HepG2 (cell line): ENCODE results near the gene RETREG2. TPM values are rescaled to one million over a fixed set of nuclear protein-coding genes. Genes with fewer than 3 reads are reported as not detected.

Experiments used
- ADNP ChIP-seq: sonication (generic); formaldehyde crosslinking; IDR thresholded peaks from 2 replicates; pipeline ENCODE4 v1.4.0; 2020; ENCODE audit warnings: missing genetic modification reagents
- CBX2 ChIP-seq, 2 experiments: fragments of 200-600 bp in 1 of 2; sonication (generic); formaldehyde crosslinking in 1 of 2; IDR thresholded peaks; 2 replicates each; pipeline versions ENCODE4 v1.7.0 to v1.8.1; 2018 to 2022; ENCODE audit warnings: low read depth in 2 of 2, low read length in 1 of 2, mild to moderate bottlenecking in 1 of 2, missing genetic modification reagents in 1 of 2
- EEA1 ChIP-seq: sonication (generic); formaldehyde crosslinking; IDR thresholded peaks from 2 replicates; pipeline ENCODE4 v1.5.1; 2020; ENCODE audit warnings: mild to moderate bottlenecking, missing genetic modification reagents, borderline replicate concordance
- EHMT2 ChIP-seq: fragments of 200-600 bp; sonication (generic); IDR thresholded peaks from 2 replicates; pipeline ENCODE4 v1.7.0; 2017; ENCODE audit warnings: antibody characterized with exemption, low read depth, low read length, borderline replicate concordance
- FLYWCH1 ChIP-seq: sonication (generic); formaldehyde crosslinking; IDR thresholded peaks from 2 replicates; pipeline ENCODE4 v1.8.1; 2023; ENCODE audit warnings: mild to moderate bottlenecking, missing genetic modification reagents
- FOXM1 ChIP-seq: sonication (generic); formaldehyde crosslinking; IDR thresholded peaks from 2 replicates; pipeline ENCODE4 v1.5.0; 2020; ENCODE audit warnings: missing genetic modification reagents
- HES4 ChIP-seq: sonication (generic); formaldehyde crosslinking; IDR thresholded peaks from 2 replicates; pipeline ENCODE4 v1.9.0; 2021; ENCODE audit warnings: mild to moderate bottlenecking, missing genetic modification reagents, borderline replicate concordance
- HOXA7 ChIP-seq: sonication (generic); formaldehyde crosslinking; IDR thresholded peaks from 2 replicates; pipeline ENCODE4 v1.8.1; 2022; ENCODE audit warnings: mild to moderate bottlenecking, missing genetic modification reagents, moderate library complexity
- MAZ ChIP-seq, 2 experiments: sonication (generic) in 1 of 2; formaldehyde crosslinking in 1 of 2; IDR thresholded peaks; 2 replicates each; pipeline versions ENCODE4 v1.5.0 to v1.6.1; 2012 to 2020; ENCODE audit warnings: low read depth in 2 of 2, mild to moderate bottlenecking in 2 of 2, borderline replicate concordance in 1 of 2, improper control_type of control experiment in 1 of 2, low read length in 1 of 2, missing genetic modification reagents in 1 of 2, moderate library complexity in 1 of 2
- POLR2G ChIP-seq: fragments of 200-400 bp; formaldehyde crosslinking; IDR thresholded peaks from 2 replicates; pipeline ENCODE4 v1.6.1; 2018; ENCODE audit warnings: mild to moderate bottlenecking, low read depth, low read length, moderate library complexity
- RAD21 ChIP-seq: fragments of 450-650 bp; formaldehyde crosslinking; IDR thresholded peaks from 2 replicates; pipeline ENCODE4 v1.5.0; 2020; ENCODE audit warnings: mild to moderate bottlenecking
- SMC3 ChIP-seq: IDR thresholded peaks from 2 replicates; pipeline ENCODE4 v1.6.1; 2011; ENCODE audit warnings: low read length, improper control_type of control experiment
- THAP11 ChIP-seq: IDR thresholded peaks from 2 replicates; pipeline ENCODE4 v1.6.1; 2016; ENCODE audit warnings: missing biosample characterization, missing genetic modification reagents
- XRCC5 ChIP-seq: fragments of 200-400 bp; formaldehyde crosslinking; optimal IDR thresholded peaks from 2 replicates; pipeline ENCODE3; 2017; ENCODE audit warnings: mild to moderate bottlenecking, low read length
- ZMAT3 ChIP-seq: sonication (generic); formaldehyde crosslinking; conservative IDR thresholded peaks from 2 replicates; pipeline ENCODE4 v1.7.0; 2021; ENCODE audit warnings: missing genetic modification reagents
- ZNF274 ChIP-seq: sonication (generic); formaldehyde crosslinking; IDR thresholded peaks from 2 replicates; pipeline ENCODE4 v1.5.1; 2020; ENCODE audit warnings: mild to moderate bottlenecking, missing genetic modification reagents
- ZNF441 ChIP-seq: sonication (generic); formaldehyde crosslinking; IDR thresholded peaks from 2 replicates; pipeline ENCODE4 v1.7.0; 2021; ENCODE audit warnings: missing genetic modification reagents, borderline replicate concordance
- ZNF550 ChIP-seq: sonication (generic); formaldehyde crosslinking; IDR thresholded peaks from 2 replicates; pipeline ENCODE4 v1.4.0; 2020; ENCODE audit warnings: mild to moderate bottlenecking, missing genetic modification reagents, borderline replicate concordance
- ZNF569 ChIP-seq: sonication (generic); formaldehyde crosslinking; IDR thresholded peaks from 2 replicates; pipeline ENCODE4 v1.5.0; 2020; ENCODE audit warnings: mild to moderate bottlenecking, missing genetic modification reagents, moderate library complexity, borderline replicate concordance
- ZNF747 ChIP-seq: sonication (generic); formaldehyde crosslinking; IDR thresholded peaks from 2 replicates; pipeline ENCODE4 v1.8.1; 2023; ENCODE audit warnings: missing genetic modification reagents, mild to moderate bottlenecking, borderline replicate concordance
- polyA plus RNA-seq, 8 experiments: library from polyadenylated mRNA; depleted of rRNA in 3 of 8; stranded (reverse) in 7 of 8; unstranded in 1 of 8; fragments of >200 nt; fragmentation: Illumina TruSeq in 4 of 8; extraction: Trizol in 4 of 8; gene quantifications; 2 replicates each; pipeline versions ENCODE4 v1.2.1 to v1.2.3, GENCODE V29; 2011 to 2016; ENCODE audit warnings: low read depth in 4 of 8, missing spikeins in 1 of 8, mixed read lengths in 1 of 8; ENCODE audit not compliant: insufficient read depth in 1 of 8
- total RNA-seq, 5 experiments: library from RNA; depleted of rRNA; stranded (reverse); fragments of >200 nt; fragmentation: Illumina TruSeq; extraction: Trizol; gene quantifications; 2 replicates each; pipeline ENCODE4 v1.2.3, GENCODE V29; 2016; ENCODE audit warnings: low read depth in 1 of 5
- TF ChIP-seq, protein P1 (sequence below): sonication (generic); formaldehyde crosslinking; IDR thresholded peaks from 2 replicates; pipeline ENCODE4 v1.4.0; 2020; ENCODE audit warnings: missing genetic modification reagents, mild to moderate bottlenecking, borderline replicate concordance
- TF ChIP-seq, protein P2 (sequence below): IDR thresholded peaks from 2 replicates; pipeline ENCODE4 v1.6.1; 2016
- TF ChIP-seq, protein P3 (sequence below): sonication (generic); formaldehyde crosslinking; IDR thresholded peaks from 2 replicates; pipeline ENCODE4 v1.5.1; 2020; ENCODE audit warnings: mild to moderate bottlenecking, moderate library complexity, missing genetic modification reagents
- TF ChIP-seq, protein P4 (sequence below): sonication (generic); formaldehyde crosslinking; IDR thresholded peaks from 2 replicates; pipeline ENCODE4 v1.5.0; 2020; ENCODE audit warnings: mild to moderate bottlenecking, missing genetic modification reagents, moderate library complexity

Gene RETREG2
- total and polyA plus RNA-seq, 2 of the 13 experiments (the other 11 are each of a cell fraction or from before 2014, with no cell fraction given), result 86.0 to 134 TPM

DNA sequence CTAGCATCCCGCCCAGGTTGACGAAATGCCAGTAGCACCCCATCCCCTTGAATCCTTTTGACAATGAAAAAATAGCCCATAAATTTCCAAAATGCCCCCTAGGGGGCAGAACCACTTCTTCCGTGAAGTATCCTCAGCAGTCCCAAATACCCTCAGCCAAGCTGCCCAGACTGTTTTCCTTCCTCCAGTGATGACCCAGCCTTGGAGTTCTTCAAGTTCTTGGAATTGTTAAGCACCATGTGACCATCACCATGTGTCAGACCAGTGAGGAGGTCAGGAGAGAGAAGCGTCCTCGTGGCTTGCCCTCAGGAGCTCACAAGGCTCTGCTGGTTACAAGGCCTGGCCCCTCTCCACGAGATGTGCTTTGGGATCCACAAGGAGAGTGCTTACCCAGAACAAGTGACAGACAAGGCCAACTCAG lies 6.8 kb upstream of the RETREG2 start (continued):
- TF ChIP-seq MAZ (IDR thresholded peaks at IDR 0.05; ENCODE audit: borderline replicate concordance, low read depth, low read length), result no peak
- no peak for TF ChIP-seq MAZ (CRISPR knock-in tag; IDR thresholded peaks at IDR 0.05; ENCODE audit: low read depth)
- TF ChIP-seq, protein P1, sequence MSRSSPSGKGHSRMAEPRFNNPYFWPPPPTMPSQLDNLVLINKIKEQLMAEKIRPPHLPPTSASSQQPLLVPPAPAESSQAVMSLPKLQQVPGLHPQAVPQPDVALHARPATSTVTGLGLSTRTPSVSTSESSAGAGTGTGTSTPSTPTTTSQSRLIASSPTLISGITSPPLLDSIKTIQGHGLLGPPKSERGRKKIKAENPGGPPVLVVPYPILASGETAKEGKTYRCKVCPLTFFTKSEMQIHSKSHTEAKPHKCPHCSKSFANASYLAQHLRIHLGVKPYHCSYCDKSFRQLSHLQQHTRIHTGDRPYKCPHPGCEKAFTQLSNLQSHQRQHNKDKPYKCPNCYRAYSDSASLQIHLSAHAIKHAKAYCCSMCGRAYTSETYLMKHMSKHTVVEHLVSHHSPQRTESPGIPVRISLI, result 0 out of 2 replicates have a peak, but pooled peaks have one; percentile 33
- no peak for TF ChIP-seq EHMT2
- TF ChIP-seq HOXA7 (CRISPR knock-in tag), result no peak
- TF ChIP-seq XRCC5, result peak; percentile 76
- TF ChIP-seq CBX2 (IDR thresholded peaks at IDR 0.05; ENCODE audit: low read depth, low read length), result no peak
- TF ChIP-seq CBX2 (CRISPR knock-in tag; IDR thresholded peaks at IDR 0.05; ENCODE audit: low read depth), result no peak
- 0 out of 2 replicates have a peak, but pooled peaks have one; percentile 24 for TF ChIP-seq ZNF274
- no peak for TF ChIP-seq ZNF569 (CRISPR knock-in tag)
- no peak for TF ChIP-seq EEA1 (CRISPR knock-in tag)
- 0 out of 2 replicates have a peak, but pooled peaks have one; percentile 30 for TF ChIP-seq ZMAT3 (CRISPR knock-in tag)
- 0 out of 2 replicates have a peak, but pooled peaks have one; percentile 70 for TF ChIP-seq HES4
- no peak for TF ChIP-seq ZNF747 (CRISPR knock-in tag)
- TF ChIP-seq SMC3, result peak; percentile 65
- no peak for TF ChIP-seq THAP11
- TF ChIP-seq, protein P2, sequence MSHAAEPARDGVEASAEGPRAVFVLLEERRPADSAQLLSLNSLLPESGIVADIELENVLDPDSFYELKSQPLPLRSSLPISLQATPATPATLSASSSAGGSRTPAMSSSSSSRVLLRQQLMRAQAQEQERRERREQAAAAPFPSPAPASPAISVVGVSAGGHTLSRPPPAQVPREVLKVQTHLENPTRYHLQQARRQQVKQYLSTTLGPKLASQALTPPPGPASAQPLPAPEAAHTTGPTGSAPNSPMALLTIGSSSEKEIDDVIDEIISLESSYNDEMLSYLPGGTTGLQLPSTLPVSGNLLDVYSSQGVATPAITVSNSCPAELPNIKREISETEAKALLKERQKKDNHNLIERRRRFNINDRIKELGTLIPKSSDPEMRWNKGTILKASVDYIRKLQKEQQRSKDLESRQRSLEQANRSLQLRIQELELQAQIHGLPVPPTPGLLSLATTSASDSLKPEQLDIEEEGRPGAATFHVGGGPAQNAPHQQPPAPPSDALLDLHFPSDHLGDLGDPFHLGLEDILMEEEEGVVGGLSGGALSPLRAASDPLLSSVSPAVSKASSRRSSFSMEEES, result no peak
- no peak for TF ChIP-seq ZNF550 (CRISPR knock-in tag)
- TF ChIP-seq FOXM1, result no peak
- TF ChIP-seq, protein P3, sequence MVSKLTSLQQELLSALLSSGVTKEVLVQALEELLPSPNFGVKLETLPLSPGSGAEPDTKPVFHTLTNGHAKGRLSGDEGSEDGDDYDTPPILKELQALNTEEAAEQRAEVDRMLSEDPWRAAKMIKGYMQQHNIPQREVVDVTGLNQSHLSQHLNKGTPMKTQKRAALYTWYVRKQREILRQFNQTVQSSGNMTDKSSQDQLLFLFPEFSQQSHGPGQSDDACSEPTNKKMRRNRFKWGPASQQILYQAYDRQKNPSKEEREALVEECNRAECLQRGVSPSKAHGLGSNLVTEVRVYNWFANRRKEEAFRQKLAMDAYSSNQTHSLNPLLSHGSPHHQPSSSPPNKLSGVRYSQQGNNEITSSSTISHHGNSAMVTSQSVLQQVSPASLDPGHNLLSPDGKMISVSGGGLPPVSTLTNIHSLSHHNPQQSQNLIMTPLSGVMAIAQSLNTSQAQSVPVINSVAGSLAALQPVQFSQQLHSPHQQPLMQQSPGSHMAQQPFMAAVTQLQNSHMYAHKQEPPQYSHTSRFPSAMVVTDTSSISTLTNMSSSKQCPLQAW (CRISPR knock-in tag), result 0 out of 2 replicates have a peak, but pooled peaks have one; percentile 42
- peak; percentile 58 for TF ChIP-seq RAD21 (CRISPR knock-in tag)
- TF ChIP-seq, protein P4, sequence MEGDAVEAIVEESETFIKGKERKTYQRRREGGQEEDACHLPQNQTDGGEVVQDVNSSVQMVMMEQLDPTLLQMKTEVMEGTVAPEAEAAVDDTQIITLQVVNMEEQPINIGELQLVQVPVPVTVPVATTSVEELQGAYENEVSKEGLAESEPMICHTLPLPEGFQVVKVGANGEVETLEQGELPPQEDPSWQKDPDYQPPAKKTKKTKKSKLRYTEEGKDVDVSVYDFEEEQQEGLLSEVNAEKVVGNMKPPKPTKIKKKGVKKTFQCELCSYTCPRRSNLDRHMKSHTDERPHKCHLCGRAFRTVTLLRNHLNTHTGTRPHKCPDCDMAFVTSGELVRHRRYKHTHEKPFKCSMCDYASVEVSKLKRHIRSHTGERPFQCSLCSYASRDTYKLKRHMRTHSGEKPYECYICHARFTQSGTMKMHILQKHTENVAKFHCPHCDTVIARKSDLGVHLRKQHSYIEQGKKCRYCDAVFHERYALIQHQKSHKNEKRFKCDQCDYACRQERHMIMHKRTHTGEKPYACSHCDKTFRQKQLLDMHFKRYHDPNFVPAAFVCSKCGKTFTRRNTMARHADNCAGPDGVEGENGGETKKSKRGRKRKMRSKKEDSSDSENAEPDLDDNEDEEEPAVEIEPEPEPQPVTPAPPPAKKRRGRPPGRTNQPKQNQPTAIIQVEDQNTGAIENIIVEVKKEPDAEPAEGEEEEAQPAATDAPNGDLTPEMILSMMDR (CRISPR knock-in tag), result peak; percentile 72
- no peak for TF ChIP-seq FLYWCH1
- TF ChIP-seq ZNF441, result no peak
- peak; percentile 26; the same call in 1 of the 2 replicates for TF ChIP-seq POLR2G
- no peak for TF ChIP-seq ADNP (CRISPR knock-in tag)
